HG03558 (cell line): ENCODE data around the gene FCER1G.

Experiments used
- ATAC-seq: cut with Tn5 transposase; IDR thresholded peaks from one replicate; pipeline ENCODE4 v1.9.1; 2021; ENCODE audit warnings: moderate number of reproducible peaks; ENCODE audit not compliant: unreplicated experiment; ENCODE audit errors: extremely low read depth

Gene FCER1G

DNA sequence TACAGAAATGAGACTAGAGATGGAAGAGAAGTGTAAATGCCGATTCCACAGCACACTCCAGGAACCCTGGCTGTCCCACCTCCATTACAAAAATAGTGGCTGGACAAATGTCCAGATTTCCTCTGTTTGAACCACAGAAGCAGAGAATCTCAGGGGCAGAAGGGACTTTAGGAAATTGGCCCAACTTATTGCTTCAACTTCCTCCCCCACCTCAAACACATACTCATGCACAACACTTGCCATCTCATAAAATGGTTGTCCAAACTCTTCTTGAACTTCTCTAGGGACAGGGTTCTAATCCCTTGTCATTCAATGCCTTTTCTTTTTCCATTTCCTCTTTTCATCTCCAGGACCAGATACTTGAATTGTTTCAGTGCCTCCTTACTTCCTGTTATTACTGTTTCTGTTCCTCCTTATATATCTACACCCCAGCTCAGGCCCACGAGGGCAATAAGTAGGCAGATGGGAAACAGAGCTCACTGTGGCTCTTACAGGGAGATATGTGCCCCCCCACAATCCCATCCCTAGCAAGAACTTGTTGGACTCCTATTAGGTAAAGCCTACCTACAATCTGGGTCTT is 29.3 kb upstream of the FCER1G start:
- peak; percentile 8 for ATAC-seq

DNA sequence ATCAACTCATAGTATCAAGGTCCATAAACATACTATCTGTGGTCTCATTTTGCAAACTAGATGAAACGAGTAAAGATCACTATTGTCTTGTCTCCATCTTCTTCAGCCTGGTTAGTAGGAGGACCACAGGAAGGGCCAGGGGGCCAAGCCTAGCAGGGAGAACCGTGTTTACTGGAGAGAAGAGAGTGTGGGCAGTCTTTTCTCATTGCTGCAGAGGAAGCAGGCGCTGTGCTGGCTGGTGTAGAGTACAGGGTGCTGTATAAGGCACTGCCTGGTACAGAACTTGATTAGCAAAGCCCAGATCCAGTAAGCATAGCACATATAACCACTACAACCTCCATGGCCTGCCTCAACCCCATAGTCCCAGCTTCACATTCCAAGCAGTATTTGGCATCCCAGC is 27.8 kb upstream of the FCER1G start:
- no peak for ATAC-seq

DNA sequence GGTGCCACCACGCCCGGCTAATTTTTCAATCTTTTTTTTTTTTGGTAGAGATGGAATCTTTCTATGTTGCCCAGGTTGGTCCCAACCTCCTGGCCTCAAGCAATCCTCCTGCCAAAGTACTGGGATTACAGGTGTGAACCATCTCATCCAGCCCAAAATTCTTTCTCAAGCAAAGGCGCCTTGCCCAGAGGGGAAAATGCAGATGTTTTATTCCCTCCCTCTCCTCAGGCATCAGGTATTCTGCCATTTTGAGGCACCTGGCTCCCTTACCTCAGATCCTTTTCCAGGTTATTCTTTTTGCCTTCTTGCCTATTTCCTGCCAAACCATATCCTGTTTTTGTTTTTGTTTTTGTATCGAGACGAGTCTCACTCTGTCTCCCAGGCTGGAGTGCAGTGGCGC is 26.7 kb upstream of the FCER1G start:
- no peak for ATAC-seq

DNA sequence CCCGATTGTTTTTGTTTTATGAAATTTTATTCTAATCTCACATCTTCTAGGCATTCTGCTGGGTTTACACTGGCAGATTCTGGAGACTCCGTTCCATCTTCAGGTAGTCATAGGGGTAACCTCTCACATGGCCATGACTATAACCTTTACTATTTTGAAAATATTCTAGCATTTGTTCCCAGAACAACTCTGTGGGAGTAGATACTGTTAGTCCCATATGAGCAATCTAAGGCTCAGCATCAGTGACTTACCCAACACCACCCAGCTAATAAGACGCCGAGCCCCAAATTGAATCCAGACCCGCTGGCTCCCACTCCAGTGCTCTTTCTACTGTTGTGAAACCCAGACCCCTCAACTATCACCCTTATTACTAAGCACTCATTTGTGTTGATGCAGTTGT is 26.1 kb upstream of the FCER1G start:
- no peak for ATAC-seq

DNA sequence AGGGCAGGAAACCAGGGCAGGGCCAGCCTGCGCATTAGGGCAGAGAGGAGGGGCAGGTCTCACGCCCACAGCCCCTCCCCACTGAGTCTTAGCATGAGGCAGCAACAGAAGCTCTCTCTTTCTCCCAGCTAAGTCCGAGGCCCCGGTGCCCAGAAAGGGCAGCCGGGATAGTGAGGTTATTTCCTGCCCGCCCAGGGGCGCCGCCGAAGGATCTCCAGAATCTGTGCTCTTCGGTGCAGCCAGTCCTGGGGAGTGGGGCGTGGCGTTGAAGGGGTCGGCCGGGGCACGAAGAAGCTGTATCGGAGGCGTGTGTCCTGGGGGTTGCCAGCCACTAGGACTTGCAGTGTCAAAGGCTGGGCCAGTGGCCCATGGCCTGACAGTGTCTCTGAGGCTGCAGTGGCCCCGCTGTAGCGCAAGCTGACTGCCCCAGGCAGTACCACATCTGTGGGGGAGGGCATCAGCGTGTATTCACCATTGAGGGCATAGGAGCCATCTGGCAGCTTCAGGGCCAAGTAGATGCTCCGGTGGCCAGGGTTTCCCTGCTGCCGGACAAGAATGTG is 24.1 kb upstream of the FCER1G start:
- ATAC-seq, result no peak

DNA sequence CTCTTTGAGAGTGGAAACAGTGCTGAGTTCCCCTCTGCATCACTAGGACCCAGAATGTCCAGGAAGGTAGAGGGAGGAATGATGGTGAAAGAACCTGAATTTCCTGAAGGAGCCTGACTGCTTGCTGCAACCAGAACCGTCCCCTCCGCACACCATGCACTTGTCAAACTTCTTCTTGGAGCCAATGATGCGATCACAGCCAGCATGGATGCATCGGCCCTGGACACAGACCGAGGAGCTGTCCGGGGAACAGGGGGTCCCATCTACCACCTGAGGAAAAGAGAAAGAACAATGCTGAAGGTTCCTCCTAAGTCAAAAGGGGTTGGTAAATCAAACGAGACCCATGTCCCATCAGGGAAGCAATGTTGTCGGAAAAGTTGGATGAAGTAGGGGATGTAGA is 23.1 kb upstream of the FCER1G start:
- no peak for ATAC-seq

DNA sequence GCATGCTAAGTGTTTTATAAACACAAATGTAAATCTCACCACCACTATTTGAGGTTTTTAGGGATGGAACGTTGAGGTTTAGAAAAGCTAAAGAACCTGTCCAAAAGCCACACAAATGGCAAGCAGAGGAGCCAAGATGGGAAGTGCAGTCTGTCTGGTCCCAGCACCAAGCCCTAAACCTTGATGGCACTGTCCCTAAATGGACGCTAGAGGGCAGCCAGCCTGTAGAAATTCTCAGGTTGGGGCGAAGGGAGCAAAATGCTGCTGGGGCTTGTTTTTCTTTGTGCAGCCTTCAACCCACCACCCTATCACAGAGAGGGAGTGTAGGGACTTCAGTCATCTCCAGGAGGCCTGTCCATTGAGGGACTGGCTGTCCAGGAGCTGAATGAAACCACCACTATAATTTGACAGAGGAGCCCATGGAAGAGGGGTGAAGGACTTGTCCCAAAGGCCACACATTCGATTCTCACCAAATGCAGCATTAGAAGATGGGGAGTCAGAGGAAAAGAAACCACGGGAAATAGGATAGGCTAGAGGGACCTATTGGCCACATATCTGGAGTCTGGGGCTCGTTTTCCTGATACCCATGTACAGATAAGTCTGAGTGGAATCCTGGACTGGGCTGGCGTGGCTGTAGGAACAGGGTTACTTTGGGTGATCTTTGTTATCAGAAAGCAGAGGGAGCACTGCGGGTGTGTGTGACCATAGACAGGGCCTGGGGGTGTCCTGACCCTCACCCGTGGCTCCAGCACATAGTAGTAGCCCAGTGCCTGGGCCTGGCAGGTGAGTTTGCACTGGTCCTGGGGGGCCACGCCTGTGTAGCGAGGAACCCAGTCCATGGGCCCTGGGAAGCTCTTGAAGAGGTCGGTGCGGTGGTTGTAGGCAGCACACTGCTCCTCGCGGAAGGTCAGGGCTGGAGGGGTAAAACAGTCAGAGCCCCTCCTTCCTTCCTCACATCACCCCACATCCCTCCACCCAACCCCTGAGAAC is 22.3 kb upstream of the FCER1G start:
- peak; percentile 44 for ATAC-seq

DNA sequence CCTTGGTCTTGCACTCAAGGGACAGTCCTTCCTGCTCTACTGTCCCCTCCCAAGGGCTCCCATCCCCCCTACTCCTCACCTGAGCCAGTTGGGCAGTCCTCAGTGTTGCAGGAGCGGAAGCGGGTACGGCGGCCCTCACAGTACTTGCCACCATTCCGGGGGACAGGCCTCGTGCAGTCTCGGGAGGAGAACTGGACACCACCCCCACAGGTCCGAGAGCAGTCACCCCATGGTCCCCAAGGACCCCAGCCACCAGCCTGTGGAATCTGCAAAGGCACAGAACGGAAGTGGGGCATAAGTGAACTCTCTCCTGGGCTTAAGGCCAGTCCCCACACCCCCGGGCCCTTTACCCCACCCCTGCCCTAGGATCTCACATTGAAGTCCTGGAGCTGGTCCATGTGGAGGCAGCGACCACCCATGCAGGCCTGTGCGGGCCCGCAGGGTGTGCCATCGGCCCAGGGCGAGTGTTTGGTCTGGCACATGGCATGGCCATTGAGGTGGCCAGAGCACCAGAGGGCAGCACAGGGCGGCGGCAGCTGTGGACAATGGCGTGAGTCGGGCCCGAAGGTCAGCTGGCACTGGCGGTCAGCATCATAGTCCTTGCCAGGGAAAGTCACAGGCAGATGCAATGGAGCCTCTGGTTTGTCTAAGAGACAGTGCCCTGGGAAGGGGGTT is 21.4 kb upstream of the FCER1G start:
- ATAC-seq, result no peak

DNA sequence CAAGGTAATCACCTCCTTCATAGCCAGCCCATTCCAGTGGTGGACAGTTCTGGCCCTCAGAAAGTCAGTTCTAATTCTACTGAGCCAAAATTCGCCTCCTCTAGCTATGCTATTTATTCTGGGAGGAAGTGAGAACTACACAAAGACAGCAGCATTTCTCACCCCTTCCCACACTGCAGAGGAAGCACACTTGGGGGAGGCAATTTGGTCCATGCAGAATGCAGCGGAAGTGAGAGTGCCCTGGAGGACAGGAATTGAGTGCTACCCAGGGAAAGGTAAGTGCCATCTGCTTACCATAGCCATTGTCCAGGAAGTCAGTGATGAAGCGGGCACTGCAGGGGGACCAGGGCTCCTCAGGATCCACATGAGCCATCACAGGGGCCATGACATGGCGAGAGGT is 19.9 kb upstream of the FCER1G start:
- no peak for ATAC-seq

DNA sequence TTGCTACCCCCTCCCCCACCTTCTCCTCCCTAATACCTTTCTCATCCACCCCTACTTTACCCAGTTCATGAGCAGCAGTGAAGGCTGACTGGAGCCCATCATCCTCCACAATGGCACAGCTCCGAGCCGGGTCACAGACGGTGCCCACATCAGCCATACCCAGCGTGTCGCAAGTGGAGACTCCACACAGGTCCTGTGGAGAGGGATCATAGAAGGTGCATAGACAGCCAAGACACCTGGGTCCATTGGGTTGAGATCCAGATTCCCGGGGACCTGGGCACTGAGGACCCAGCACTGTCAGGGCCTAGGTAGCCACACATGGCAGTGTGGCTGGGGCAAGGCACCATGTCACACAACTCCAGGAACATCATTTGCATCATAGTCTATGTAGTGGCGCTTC is 19.0 kb upstream of the FCER1G start:
- ATAC-seq, result no peak

DNA sequence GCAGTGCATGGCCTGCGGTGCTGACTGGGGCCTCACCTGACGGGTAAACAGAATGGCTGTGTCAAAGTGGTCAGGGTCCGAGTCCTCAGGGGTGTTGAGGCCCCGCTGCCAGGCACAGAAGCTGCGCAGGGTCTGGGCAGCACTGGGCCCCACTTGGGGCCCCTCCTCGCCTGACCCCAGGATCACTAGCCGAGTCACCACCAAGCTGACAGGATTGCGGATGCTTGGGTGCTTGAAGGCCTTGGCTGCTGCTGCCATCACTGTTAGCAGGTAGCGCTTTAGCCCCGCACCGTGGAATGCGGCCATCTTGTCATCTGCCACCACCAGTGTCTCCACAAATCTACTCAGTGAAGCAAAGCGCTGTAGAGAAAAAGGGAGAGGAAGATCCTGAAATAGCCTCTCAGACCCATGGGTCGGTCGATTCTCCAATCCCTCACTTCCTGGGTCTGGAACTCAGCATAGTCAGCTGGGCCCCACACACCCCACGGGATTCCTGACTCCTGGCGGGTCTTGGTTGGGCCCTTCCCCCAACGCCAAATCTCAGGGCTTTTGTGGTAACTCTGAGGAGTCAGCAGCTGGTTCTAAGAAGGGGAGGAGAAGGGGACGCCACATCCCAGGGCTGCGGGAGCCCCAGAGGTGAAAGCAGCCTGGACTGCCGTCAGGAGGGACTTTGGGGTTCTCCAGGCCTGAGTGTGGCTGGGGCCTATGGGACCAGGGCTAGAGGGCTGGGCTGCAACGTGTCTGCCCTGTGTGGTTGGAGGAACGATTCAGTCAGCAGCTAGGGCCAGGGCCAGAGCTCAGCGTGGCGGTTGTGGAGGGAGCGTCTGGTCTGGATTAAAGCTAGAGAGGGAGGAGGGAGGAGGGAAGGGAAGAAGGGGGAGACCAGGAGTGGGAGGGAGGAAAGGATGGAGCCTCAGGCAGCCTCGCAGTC is 18.3 kb upstream of the FCER1G start:
- no peak for ATAC-seq

DNA sequence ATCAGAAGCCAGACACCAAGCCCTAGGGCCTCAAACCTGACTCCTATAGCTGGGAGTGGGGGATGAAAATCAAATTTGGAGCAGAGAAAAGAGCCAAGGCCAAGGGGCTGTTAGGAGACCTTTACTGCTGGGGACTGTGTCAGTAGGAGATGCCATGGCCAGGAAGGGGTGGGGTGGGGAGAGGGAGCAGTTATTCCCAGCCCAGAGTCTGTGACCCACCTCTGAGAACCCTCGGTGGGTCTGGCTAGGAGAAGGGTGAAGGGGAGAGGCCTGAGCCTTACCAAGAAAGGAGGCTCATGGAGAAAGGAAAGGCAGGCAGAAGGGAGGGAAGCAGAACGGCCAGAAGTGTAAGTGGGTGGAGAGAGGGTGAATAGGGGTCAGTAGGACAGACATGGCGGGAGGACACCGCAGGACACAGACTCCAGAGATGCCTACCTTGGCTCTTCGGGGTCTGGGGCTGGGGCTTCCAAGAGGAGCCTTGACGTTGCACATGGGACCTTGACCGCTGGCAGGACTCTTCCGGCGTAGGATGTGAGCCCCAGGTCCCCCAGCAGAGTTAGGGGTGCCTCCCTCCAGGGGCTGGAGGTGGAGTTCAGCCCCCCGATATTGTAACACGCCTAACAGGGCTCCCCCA is 17.4 kb upstream of the FCER1G start:
- ATAC-seq, result no peak

DNA sequence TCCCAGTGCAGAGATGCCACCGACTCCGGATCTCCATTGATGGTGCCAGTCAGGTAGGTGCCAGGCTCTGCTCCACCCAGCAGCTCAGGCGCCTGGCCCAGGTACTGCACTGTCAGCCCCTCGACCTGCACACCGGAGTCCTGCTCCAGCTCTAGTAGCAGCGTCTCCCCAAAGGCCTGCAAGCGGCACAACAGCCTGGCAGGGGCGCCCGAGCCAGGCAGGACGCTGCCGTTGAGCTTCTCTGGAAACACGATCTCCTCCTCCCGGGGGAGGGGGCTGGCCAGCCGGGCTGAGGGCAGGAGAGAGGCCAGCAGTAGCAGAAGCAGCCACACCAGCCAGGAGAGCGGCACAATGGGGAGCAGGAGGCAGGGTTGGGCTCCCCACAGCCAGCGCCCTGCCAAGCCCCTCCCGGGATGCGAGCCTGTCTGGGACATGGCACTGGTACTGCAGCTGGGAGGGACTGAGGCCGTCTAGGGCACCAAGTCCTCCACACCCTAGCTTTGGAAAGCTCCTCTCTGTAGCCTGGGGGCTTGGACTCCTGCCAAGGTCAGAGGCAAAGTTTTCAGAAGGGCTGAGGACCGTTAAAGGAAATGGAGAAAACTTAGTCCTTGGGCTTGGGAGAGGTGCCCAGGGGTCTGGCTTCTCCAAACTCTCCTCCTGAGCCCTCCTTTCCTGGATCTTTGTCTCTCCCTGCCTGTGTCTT is 16.8 kb upstream of the FCER1G start:
- no peak for ATAC-seq

DNA sequence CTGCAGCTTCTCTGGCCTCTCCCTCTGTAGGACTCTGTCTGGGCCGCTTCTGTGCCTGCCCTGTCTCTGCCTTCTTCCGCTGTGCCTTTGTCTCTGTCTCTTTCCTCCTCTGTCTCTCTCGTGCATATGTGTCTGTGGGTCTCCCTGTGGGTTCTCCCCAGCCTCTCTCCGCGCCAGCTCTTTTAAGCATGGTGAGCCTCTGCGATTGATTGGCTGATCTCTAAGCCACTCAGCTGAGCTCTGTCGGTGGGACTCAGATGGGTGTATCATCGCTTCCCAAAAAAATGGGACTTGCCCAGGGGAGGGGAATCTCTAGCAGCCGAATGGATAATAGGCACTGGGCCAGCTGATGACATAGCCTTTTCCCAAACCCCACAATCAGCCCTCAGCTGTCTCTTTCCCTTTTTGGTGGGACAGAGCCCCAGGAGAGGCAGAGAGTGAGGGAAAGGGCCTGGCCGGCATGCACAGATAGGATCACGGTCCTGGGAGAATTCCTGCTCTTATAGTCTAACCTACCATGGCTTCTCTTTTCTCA is 16.1 kb upstream of the FCER1G start, which contains the start of gene ADAMTS4:
TSS of gene ADAMTS4 (minus strand) at position 158 of the 535 bp plus-strand sequence. CDS start 427 bp downstream, outside the sequence.
- no peak for ATAC-seq

DNA sequence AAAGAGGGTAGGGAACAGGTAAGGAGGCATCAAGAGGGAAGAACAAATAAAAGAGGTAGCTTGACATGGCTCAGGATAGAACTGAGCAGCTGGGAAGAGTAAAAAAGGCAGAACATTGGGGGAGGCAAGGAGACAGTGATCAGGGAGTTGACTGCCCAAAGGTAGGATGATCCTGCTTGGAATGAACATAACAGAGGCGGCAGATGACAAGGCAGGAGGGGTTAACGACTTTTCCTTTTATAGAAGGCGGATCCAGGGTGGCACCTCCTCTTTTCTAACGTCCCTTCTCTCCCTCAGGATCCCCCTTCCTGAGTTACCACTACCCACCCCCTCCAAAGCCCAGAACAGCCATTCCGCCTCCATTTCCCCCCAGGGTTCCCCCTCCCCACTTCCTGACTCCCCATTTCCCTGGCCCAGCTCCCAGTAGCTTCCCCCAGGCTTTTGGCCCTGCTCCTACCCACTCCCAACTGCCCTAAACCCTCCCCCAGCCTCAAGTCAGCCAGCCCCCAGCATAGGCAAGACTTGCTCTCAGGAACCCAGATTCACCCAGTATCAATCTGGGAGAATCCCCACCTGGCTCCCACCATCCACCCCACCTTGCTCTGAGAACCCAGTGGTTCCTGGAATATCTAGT is 15.5 kb upstream of the FCER1G start:
- no peak for ATAC-seq

DNA sequence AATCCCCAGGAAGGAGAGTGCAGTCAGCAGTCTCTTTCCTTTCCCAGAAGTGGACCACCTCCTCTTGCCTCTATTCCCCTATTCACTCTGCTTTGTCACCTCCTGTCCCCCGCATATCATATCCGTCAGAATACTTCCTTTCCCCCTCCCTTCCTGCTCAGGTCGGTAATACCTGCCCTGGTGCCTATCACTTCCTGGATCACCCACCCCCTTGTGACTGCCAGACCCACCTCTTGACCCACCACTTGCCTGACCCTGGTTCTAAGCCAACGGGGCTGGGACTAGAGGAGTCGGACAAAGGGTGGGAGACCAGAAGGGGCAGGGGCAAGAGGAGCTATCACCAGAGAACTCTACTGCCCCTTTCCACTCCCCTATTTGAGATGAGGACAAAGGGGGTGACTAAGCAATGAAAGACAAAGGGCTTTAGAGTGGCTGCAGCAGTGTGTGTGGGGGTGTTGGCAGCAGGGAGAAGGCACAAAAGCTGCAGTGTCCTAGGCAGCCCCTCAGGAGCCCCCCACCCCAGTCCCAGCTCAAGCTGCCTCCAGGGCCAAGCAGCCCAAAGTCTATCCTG is 14.6 kb upstream of the FCER1G start:
- ATAC-seq, result no peak

DNA sequence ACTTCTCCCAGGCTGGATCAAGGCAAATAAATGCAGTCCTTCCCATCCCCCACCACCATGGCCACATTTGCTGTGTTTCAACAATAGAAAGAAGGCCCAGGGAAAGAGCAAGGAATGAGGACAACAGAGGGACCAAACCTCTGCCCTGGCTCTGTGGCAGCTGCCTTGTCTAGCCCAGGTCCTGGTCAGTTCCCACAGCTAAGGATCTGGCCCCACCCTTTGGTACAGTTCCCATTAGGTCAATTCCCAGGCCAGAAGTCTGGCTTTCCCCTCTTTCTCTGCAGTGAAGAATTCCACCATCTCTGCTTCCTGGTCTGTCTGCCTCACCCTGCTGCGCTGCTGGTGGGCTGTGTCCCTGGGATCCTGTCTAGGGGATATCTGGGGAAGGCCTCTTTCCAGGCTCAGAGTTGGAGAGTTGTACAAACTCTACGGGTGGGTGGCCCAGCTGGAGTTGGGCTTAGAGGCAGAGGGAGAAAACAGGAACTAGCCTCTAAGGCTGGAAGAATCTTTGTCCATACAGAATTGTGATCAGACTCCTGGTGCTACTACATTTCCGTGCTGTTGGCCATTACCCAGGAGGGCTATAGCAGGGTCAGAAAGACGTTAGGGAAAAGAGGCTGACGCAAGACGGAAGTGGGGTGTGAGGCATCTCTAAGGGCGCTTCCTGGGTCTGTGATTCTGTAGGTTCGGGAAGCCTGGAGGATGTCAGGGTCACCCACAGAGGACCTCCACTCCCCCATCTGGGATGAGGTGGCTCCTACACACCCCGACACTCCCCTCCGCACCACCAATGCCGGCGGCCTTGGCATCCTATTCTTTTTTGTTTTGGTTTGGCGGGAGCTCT is 13.9 kb upstream of the FCER1G start:
- ATAC-seq, result no peak
